Fibroblast of the aortic adventitia (primary cell): ENCODE results near the gene ABCC8. TPM values are rescaled to one million over a fixed set of nuclear protein-coding genes. Genes with fewer than 3 reads are reported as not detected.

Experiments used
- DNase-seq: peaks from one replicate; pipeline ENCODE4 v3.0.0-alpha.2; 2010; ENCODE audit warnings: low read depth
- H3K4me3 ChIP-seq: 2 replicates; pipeline ENCODE4 v1.5.1; 2011; ENCODE audit warnings: low read depth, mild to moderate bottlenecking, control low read depth, low read length, moderate library complexity
- CTCF ChIP-seq: IDR thresholded peaks from 2 replicates; pipeline ENCODE4 v1.5.1; 2011; ENCODE audit warnings: mild to moderate bottlenecking, low read length, control low read depth, inconsistent platforms; ENCODE audit not compliant: insufficient read depth
- total RNA-seq: library from RNA; depleted of rRNA; stranded (reverse); fragments of >200 nt; gene quantifications from 2 replicates; pipeline ENCODE4 v1.2.3, GENCODE V29; 2012; ENCODE audit warnings: low replicate concordance

Gene ABCC8
- not detected in 2 replicates for total RNA-seq

GRCh38 chr11:17476317-17477083, at the start of gene ABCC8:
TSS of gene ABCC8 (minus strand) at chr11:17476845. CDS start at chr11:17476776, 69 bp downstream.
- TF ChIP-seq CTCF, result no peak
- no peak for DNase-seq
- no peak within 1 kb of the TSS for H3K4me3 ChIP-seq

- DNase-seq, result no peak
- no peak for TF ChIP-seq CTCF
- H3K4me3 ChIP-seq, result no peak overlapping the region
Observed at GRCh38 chr11:17526326-17526725, 49.7 kb upstream of the ABCC8 start.

GRCh38 chr11:17525570-17525969, 48.9 kb upstream of the ABCC8 start:
- H3K4me3 ChIP-seq, result no peak overlapping the region
- TF ChIP-seq CTCF, result no peak
- DNase-seq, result no peak

DNA sequence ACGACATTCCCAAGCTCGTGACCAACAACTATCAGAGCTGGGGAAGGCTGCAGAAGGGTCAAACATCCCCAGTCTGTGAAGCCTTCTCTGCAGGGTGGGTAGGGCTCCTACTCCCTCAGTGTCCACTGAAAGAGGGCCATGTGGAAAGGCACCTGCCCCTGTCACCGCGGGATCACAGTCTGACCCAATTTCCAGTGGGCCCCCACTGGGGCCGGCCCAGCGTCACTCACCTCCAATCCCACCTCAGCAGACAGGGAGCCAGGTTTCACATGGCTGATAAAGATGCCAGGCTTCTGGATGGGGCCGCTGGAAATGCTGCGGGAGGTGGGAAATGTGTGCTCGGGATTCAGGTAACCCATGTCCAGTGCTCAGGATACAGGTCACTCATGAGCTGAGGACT, 47.6 kb upstream of the ABCC8 start:
- no peak for DNase-seq
- no peak overlapping the region for H3K4me3 ChIP-seq
- no peak for TF ChIP-seq CTCF

- no peak overlapping the region for H3K4me3 ChIP-seq
- no peak for TF ChIP-seq CTCF
- DNase-seq, result no peak
Observed at GRCh38 chr11:17522655-17523054, 46.0 kb upstream of the ABCC8 start.

- no peak overlapping the region for H3K4me3 ChIP-seq
- TF ChIP-seq CTCF, result no peak
- DNase-seq, result no peak
Observed at GRCh38 chr11:17521106-17521900, 44.7 kb upstream of the ABCC8 start.
